GM19239 (cell line): ENCODE data around the gene COL6A1.

Experiments used
- DNase-seq: peaks from one replicate; pipeline ENCODE4 v3.0.0; 2011; ENCODE audit warnings: low spot score; ENCODE audit not compliant: insufficient read length
- FAIRE-seq: peaks from 2 replicates; lab custom pipeline; 2011; peaks lifted over from hg19 to GRCh38; lab: Jason Lieb, UNC

Gene COL6A1

GRCh38 chr21:45981151-45982091 is at the start of gene COL6A1:
Gene COL6A1 (plus strand): TSS chr21:45981770. CDS start chr21:45981851, 81 bp downstream.
- peak; percentile 67 for FAIRE-seq

GRCh38 chr21:45932922-45933502 is 48.6 kb upstream of the COL6A1 start:
- DNase-seq = no peak
- FAIRE-seq = no peak

More at GRCh38 chr21:45981151-45982091, at the start of gene COL6A1:
- DNase-seq = peak; percentile 64

GRCh38 chr21:45934085-45934484 is 47.5 kb upstream of the COL6A1 start:
- no peak for FAIRE-seq
- no peak for DNase-seq

GRCh38 chr21:45934554-45934953 is 47.0 kb upstream of the COL6A1 start:
- DNase-seq (no peak), FAIRE-seq (no peak)

GRCh38 chr21:45935628-45936027 is 45.9 kb upstream of the COL6A1 start:
- DNase-seq (no peak), FAIRE-seq (no peak)

GRCh38 chr21:45937721-45938452 is 43.7 kb upstream of the COL6A1 start:
- no peak for FAIRE-seq
- no peak for DNase-seq

- FAIRE-seq (no peak), DNase-seq (no peak)
These were observed 43.2 kb upstream of the COL6A1 start for GRCh38 chr21:45938453-45938755.

GRCh38 chr21:45938811-45939520 is 42.6 kb upstream of the COL6A1 start:
- FAIRE-seq (no peak), DNase-seq (no peak)

GRCh38 chr21:45939521-45940045 is 42.0 kb upstream of the COL6A1 start:
- DNase-seq (no peak), FAIRE-seq (no peak)

GRCh38 chr21:45940091-45940490 is 41.5 kb upstream of the COL6A1 start:
- DNase-seq (no peak), FAIRE-seq (no peak)

- DNase-seq (no peak), FAIRE-seq (no peak)
These were observed 40.8 kb upstream of the COL6A1 start for GRCh38 chr21:45940621-45941337.

GRCh38 chr21:45941338-45941710 is 40.2 kb upstream of the COL6A1 start:
- FAIRE-seq = no peak
- DNase-seq = no peak

GRCh38 chr21:45941717-45942546 is 39.6 kb upstream of the COL6A1 start:
- FAIRE-seq = no peak
- DNase-seq = no peak

- FAIRE-seq (no peak), DNase-seq (no peak)
These were observed 38.6 kb upstream of the COL6A1 start for GRCh38 chr21:45942755-45943629.

GRCh38 chr21:45943630-45944540 is 37.7 kb upstream of the COL6A1 start:
- no peak for FAIRE-seq
- no peak for DNase-seq

- DNase-seq (no peak), FAIRE-seq (no peak)
These were observed 37.0 kb upstream of the COL6A1 start for GRCh38 chr21:45944601-45945000.
